Parathyroid adenoma (tissue), 2 donors: ENCODE measurements around the gene ZAP70.
"Not testable (repeated sequence)": the region's sequence is repeated elsewhere in the genome, so short reads cannot be mapped to it uniquely, and the experiment has no call there.

Experiments used
- H2AFZ ChIP-seq: fragments of 300-600 bp; sonication (generic); one replicate; pipeline ENCODE4 v1.7.0; 2017; ENCODE audit warnings: antibody characterized with exemption, mild to moderate bottlenecking
- H3K27ac ChIP-seq: fragments of 300-600 bp; sonication (generic); one replicate; pipeline ENCODE4 v1.7.0; 2017
- H3K27me3 ChIP-seq: fragments of 300-600 bp; sonication (generic); one replicate; pipeline ENCODE4 v1.7.0; 2017; ENCODE audit warnings: low read length; ENCODE audit not compliant: control insufficient read depth, insufficient read depth
- H3K36me3 ChIP-seq: fragments of 300-600 bp; sonication (generic); one replicate; pipeline ENCODE4 v1.7.0; 2017; ENCODE audit warnings: low read length; ENCODE audit not compliant: control insufficient read depth, insufficient read depth
- H3K4me1 ChIP-seq: fragments of 300-600 bp; sonication (generic); one replicate; pipeline ENCODE4 v1.7.0; 2017; ENCODE audit warnings: control low read depth
- H3K4me2 ChIP-seq: fragments of 300-600 bp; sonication (generic); one replicate; pipeline ENCODE4 v1.7.0; 2017; ENCODE audit warnings: low read length
- H3K4me3 ChIP-seq: fragments of 300-600 bp; sonication (generic); one replicate; pipeline ENCODE4 v1.7.0; 2017; ENCODE audit warnings: low read depth, low read length
- H3K79me2 ChIP-seq: fragments of 300-600 bp; sonication (generic); one replicate; pipeline ENCODE4 v1.7.0; 2017; ENCODE audit warnings: control low read depth
- H3K9ac ChIP-seq: fragments of 300-600 bp; sonication (generic); one replicate; pipeline ENCODE4 v1.7.0; 2017; ENCODE audit warnings: mild to moderate bottlenecking
- H3K9me3 ChIP-seq: fragments of 300-600 bp; sonication (generic); one replicate; pipeline ENCODE4 v1.7.0; 2017; ENCODE audit warnings: low read length; ENCODE audit not compliant: control insufficient read depth
- TF ChIP-seq, protein P1 (sequence below): fragments of 300-600 bp; sonication (generic); IDR thresholded peaks from one replicate; pipeline ENCODE4 v1.7.0; 2017; ENCODE audit warnings: antibody characterized with exemption, mild to moderate bottlenecking
- donor health status: primary hyperparathyroidism.

ZAP70 gene

GRCh38 chr2:97669448-97669847 is 43.9 kb upstream of the ZAP70 start, which contains the start of gene C2orf92:
C2orf92 (plus strand) TSS chr2:97669713; CDS start chr2:97669789, 76 bp downstream.
- Histone ChIP-seq H3K4me1 (no peaks in the 10 kb centered on the region), H3K27me3 (no peaks in the 10 kb centered on the region), H3K4me2 (no peak within 1 kb of the TSS), H3K79me2 (no peaks in the 10 kb centered on the region), H3K27ac (no peak within 1 kb of the TSS), H3K9ac (no peak within 1 kb of the TSS), H3K36me3 (no peaks in the 10 kb centered on the region), H3K4me3 (no peak within 1 kb of the TSS), H2AFZ (no peak within 1 kb of the TSS), H3K9me3 (no peaks in the 10 kb centered on the region)
- TF ChIP-seq, protein P1, sequence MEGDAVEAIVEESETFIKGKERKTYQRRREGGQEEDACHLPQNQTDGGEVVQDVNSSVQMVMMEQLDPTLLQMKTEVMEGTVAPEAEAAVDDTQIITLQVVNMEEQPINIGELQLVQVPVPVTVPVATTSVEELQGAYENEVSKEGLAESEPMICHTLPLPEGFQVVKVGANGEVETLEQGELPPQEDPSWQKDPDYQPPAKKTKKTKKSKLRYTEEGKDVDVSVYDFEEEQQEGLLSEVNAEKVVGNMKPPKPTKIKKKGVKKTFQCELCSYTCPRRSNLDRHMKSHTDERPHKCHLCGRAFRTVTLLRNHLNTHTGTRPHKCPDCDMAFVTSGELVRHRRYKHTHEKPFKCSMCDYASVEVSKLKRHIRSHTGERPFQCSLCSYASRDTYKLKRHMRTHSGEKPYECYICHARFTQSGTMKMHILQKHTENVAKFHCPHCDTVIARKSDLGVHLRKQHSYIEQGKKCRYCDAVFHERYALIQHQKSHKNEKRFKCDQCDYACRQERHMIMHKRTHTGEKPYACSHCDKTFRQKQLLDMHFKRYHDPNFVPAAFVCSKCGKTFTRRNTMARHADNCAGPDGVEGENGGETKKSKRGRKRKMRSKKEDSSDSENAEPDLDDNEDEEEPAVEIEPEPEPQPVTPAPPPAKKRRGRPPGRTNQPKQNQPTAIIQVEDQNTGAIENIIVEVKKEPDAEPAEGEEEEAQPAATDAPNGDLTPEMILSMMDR = no peak

- Histone ChIP-seq H3K36me3 (no peaks in the 10 kb centered on the region), H3K4me1 (no peaks in the 10 kb centered on the region), H3K4me3 (no peak overlapping the region), H3K79me2 (no peaks in the 10 kb centered on the region), H3K9me3 (no peaks in the 10 kb centered on the region), H3K27ac (no peak overlapping the region), H3K27me3 (no peaks in the 10 kb centered on the region), H2AFZ (no peak overlapping the region), H3K4me2 (no peak overlapping the region), H3K9ac (no peak overlapping the region)
- TF ChIP-seq, protein P1 = no peak
Measured at GRCh38 chr2:97670471-97670870, 42.9 kb upstream of the ZAP70 start.

- Histone ChIP-seq H3K4me2 (no peak overlapping the region), H2AFZ (no peak overlapping the region), H3K27ac (no peak overlapping the region), H3K27me3 (no peaks in the 10 kb centered on the region), H3K4me3 (no peak overlapping the region), H3K4me1 (no peaks in the 10 kb centered on the region), H3K9me3 (no peaks in the 10 kb centered on the region), H3K36me3 (no peaks in the 10 kb centered on the region), H3K9ac (no peak overlapping the region), H3K79me2 (no peaks in the 10 kb centered on the region)
- TF ChIP-seq, protein P1 = no peak
Measured at GRCh38 chr2:97671526-97671925, 41.9 kb upstream of the ZAP70 start.

- not testable (repeated sequence) for H3K36me3 ChIP-seq, H3K9me3 ChIP-seq, H3K4me3 ChIP-seq, H3K79me2 ChIP-seq, H3K27me3 ChIP-seq, H3K4me2 ChIP-seq, H2AFZ ChIP-seq, H3K9ac ChIP-seq, H3K4me1 ChIP-seq, H3K27ac ChIP-seq
Measured at GRCh38 chr2:97672606-97673140, 40.7 kb upstream of the ZAP70 start.

DNA sequence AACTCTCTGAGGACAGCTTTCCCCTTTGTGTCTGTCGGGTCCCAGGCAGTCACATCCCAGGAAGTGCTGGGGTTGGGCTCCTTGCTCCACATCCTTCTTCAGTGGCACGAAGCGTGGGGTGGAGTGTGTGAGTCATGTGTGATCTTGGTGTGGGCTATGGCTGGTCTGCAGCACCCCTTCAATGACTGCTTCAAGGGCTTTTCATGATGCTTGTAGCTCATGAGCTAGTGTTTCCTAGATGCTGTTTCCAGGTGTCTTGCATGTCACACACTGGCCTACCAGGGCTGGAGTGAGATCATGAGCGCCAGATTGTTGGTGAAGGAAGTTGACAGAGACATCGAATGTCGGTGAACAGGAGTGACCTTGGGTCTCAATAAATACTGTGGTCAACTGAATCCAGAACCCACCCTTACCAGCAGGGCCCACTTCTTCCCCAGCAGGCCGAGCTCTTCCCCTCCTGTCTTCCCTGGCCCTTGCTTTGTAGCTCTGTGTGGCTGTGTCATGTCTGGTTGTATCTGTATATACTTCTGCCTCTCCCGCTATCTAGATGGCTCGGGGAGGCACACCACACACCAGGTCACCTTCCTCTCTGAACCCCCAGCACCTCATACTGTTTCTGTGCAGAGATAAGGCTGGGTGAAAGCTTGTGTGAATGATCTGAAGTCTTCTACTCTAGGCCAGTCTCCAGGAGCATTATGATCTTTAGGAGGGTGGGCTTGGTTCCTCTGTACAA is 40.0 kb upstream of the ZAP70 start:
- Histone ChIP-seq H3K36me3 (no peaks in the 10 kb centered on the region), H3K27me3 (no peaks in the 10 kb centered on the region), H3K9me3 (no peaks in the 10 kb centered on the region), H3K79me2 (no peaks in the 10 kb centered on the region), H3K9ac (no peak overlapping the region), H3K27ac (no peak overlapping the region), H2AFZ (no peak overlapping the region), H3K4me2 (no peak overlapping the region), H3K4me1 (no peaks in the 10 kb centered on the region), H3K4me3 (no peak overlapping the region)
- TF ChIP-seq, protein P1 = no peak
